IMR-90 (cell line): ENCODE measurements around the gene PROCA1. TPM values are rescaled to one million over a fixed set of nuclear protein-coding genes. Genes with fewer than 3 reads are reported as not detected.

Experiments used
- CEBPB ChIP-seq: IDR thresholded peaks from 2 replicates; pipeline ENCODE4 v1.6.1; 2012; ENCODE audit warnings: low read depth, low read length, improper control_type of control experiment
- MAFK ChIP-seq: IDR thresholded peaks from 2 replicates; pipeline ENCODE4 v1.6.1; 2012; ENCODE audit warnings: low read depth, low read length, improper control_type of control experiment
- RCOR1 ChIP-seq: IDR thresholded peaks from 2 replicates; pipeline ENCODE4 v1.6.1; 2012; ENCODE audit warnings: mild to moderate bottlenecking, low read length, improper control_type of control experiment; ENCODE audit not compliant: insufficient replicate concordance
- polyA plus RNA-seq, 3 experiments: library from polyadenylated mRNA; depleted of rRNA; stranded (reverse); fragments of >200 nt; gene quantifications; 2 replicates each; pipeline ENCODE4 v1.2.3, GENCODE V29; 2012; ENCODE audit warnings: low replicate concordance in 1 of 3
- total RNA-seq: library from RNA; depleted of rRNA; stranded (reverse); fragments of >200 nt; gene quantifications from 2 replicates; pipeline ENCODE4 v1.2.3, GENCODE V29; 2012
- TF ChIP-seq, protein P1 (sequence below): fragments of 150-350 bp; IDR thresholded peaks from 2 replicates; pipeline ENCODE4 v1.6.1; 2017; ENCODE audit warnings: mild to moderate bottlenecking, antibody characterized with exemption, low read length, low read depth

PROCA1 gene
- total and polyA plus RNA-seq, 2 of the 4 experiments (the other 2 are of a cell fraction) = 0.36 to 1.7 TPM

DNA sequence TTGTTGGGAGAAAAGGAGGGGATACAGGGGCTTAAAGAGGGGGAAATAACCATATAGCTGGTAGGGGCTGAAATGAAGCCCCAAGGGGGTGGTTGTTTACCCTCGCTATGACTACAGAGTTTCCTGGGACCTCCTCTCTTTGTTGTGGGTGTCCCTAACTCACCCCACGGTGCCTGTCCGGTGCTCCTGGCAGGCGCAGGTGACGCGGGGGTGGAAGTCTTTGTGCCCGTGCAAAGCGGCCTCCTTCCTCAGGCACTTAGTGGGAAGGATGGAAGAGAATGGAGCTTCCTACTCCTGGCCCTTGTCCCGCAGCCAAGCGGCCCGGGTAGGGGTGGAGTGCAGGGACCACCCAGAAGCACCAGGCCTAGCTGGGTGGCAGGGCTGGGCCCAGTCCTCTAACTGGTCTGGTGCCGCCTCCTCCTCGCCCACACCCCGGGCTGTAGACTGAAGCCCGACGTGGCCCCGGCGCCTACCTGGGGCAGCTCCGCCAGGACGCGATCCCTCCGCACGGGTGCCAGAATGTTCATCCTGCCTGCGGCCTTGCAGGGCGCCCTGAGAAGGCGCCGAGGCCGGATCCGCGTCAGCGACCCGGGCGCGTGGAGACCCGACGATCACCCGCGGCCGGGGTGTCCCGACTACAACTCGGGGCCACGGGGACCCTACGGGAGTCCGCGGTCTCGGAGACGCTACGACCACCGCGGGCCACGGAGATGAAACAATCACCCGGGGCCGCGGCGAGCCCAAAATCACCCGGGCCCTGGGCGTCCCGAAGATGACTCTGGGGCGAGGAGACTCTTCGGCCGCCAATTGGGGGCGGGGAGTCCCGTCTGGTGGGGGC, 5.3 kb upstream of the PROCA1 start (continued):
- TF ChIP-seq MAFK = no peak
- TF ChIP-seq RCOR1 = no peak
- TF ChIP-seq CEBPB = no peak
- TF ChIP-seq, protein P1, sequence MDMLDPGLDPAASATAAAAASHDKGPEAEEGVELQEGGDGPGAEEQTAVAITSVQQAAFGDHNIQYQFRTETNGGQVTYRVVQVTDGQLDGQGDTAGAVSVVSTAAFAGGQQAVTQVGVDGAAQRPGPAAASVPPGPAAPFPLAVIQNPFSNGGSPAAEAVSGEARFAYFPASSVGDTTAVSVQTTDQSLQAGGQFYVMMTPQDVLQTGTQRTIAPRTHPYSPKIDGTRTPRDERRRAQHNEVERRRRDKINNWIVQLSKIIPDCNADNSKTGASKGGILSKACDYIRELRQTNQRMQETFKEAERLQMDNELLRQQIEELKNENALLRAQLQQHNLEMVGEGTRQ = no peak
